ENCODE measurements around the gene TERT. TPM values are rescaled to one million over a fixed set of nuclear protein-coding genes. Genes with fewer than 3 reads are reported as not detected.

Gene TERT
- total and polyA plus RNA-seq, 2 of the 8 experiments (the other 6 are each of a cell fraction or from before 2014, with no cell fraction given) = 13.1 to 23.1 TPM

DNA sequence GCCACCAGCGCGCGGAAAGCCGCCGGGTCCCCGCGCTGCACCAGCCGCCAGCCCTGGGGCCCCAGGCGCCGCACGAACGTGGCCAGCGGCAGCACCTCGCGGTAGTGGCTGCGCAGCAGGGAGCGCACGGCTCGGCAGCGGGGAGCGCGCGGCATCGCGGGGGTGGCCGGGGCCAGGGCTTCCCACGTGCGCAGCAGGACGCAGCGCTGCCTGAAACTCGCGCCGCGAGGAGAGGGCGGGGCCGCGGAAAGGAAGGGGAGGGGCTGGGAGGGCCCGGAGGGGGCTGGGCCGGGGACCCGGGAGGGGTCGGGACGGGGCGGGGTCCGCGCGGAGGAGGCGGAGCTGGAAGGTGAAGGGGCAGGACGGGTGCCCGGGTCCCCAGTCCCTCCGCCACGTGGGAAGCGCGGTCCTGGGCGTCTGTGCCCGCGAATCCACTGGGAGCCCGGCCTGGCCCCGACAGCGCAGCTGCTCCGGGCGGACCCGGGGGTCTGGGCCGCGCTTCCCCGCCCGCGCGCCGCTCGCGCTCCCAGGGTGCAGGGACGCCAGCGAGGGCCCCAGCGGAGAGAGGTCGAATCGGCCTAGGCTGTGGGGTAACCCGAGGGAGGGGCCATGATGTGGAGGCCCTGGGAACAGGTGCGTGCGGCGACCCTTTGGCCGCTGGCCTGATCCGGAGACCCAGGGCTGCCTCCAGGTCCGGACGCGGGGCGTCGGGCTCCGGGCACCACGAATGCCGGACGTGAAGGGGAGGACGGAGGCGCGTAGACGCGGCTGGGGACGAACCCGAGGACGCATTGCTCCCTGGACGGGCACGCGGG is at the start of gene TERT (continued):
- TF ChIP-seq HDAC2 (IDR thresholded peaks at IDR 0.05; ENCODE audit: borderline replicate concordance in 1 of 2, low read depth in 2 of 2, low read length in 2 of 2) (no peak), EGR1 (IDR thresholded peaks at IDR 0.05; ENCODE audit: borderline replicate concordance, low read depth, low read length) (no peak), BRCA1 (IDR thresholded peaks at IDR 0.05; ENCODE audit: low read depth, low read length) (no peak), TCF12 (IDR thresholded peaks at IDR 0.05; ENCODE audit: low read depth, low read length) (no peak), ZNF274 (IDR thresholded peaks at IDR 0.05; ENCODE audit: borderline replicate concordance, extremely low read depth, low read length) (no peak)
